Activated CD4-positive, alpha-beta T cell treated with anti-CD3 and anti-CD28 coated beads for 1 hour (primary cell): ENCODE results near the gene ZBTB7C.

ENCODE experiments used
- DNase-seq: peaks from one replicate; pipeline ENCODE4 v3.0.0-alpha.2; 2020

The ZBTB7C gene

GRCh38 chr18:48206887-48207286, 202.3 kb downstream of the ZBTB7C start:
- no peak for DNase-seq

- DNase-seq: no peak
Observed at GRCh38 chr18:48203961-48204666, 205.1 kb downstream of the ZBTB7C start.

GRCh38 chr18:48203288-48203945, 205.8 kb downstream of the ZBTB7C start:
- DNase-seq: no peak

GRCh38 chr18:48202350-48203260, 206.6 kb downstream of the ZBTB7C start:
- DNase-seq: no peak

- DNase-seq: no peak
Observed at GRCh38 chr18:48202006-48202348, 207.2 kb downstream of the ZBTB7C start.

GRCh38 chr18:48201337-48202005, 207.7 kb downstream of the ZBTB7C start:
- no peak for DNase-seq

GRCh38 chr18:48200631-48201336, 208.4 kb downstream of the ZBTB7C start:
- no peak for DNase-seq

GRCh38 chr18:48199399-48199798, 209.8 kb downstream of the ZBTB7C start:
- no peak for DNase-seq

GRCh38 chr18:48197819-48198218, 211.4 kb downstream of the ZBTB7C start:
- DNase-seq: no peak

GRCh38 chr18:48195787-48196186, 213.4 kb downstream of the ZBTB7C start:
- DNase-seq: no peak

- no peak for DNase-seq
Observed at GRCh38 chr18:48194591-48195181, 214.5 kb downstream of the ZBTB7C start.

- DNase-seq: no peak
Observed at GRCh38 chr18:48193521-48194492, 215.4 kb downstream of the ZBTB7C start.

GRCh38 chr18:48192542-48192941, 216.6 kb downstream of the ZBTB7C start:
- DNase-seq: no peak

- no peak for DNase-seq
Observed at GRCh38 chr18:48191494-48191893, 217.7 kb downstream of the ZBTB7C start.

- no peak for DNase-seq
Observed at GRCh38 chr18:48190994-48191393, 218.2 kb downstream of the ZBTB7C start.

- DNase-seq: no peak
Observed at GRCh38 chr18:48188609-48189008, 220.6 kb downstream of the ZBTB7C start.

- no peak for DNase-seq
Observed at GRCh38 chr18:48186861-48187260, 222.3 kb downstream of the ZBTB7C start.

- DNase-seq: no peak
Observed at GRCh38 chr18:48186131-48186766, 222.9 kb downstream of the ZBTB7C start.

- DNase-seq: no peak
Observed at GRCh38 chr18:48184118-48184517, 225.1 kb downstream of the ZBTB7C start.

GRCh38 chr18:48183613-48184012, 225.6 kb downstream of the ZBTB7C start:
- DNase-seq: no peak
